SK-N-SH (cell line): Measurements from ENCODE around the gene PDE4B. TPM values are rescaled to one million over a fixed set of nuclear protein-coding genes. Genes with fewer than 3 reads are reported as not detected.
"Not testable (repeated sequence)": the region's sequence is repeated elsewhere in the genome, so short reads cannot be mapped to it uniquely, and the experiment has no call there.

Source experiments
- CTCF ChIA-PET: fragments of 300-600, 350-600 bp; formaldehyde crosslinking; extraction: SDS; loops from one replicate; lab custom pipeline; 2021; lab: Yijun Ruan, JAX
- POLR2A ChIA-PET: fragments of 350-600 bp; sonication (Branson Sonifier 250); formaldehyde crosslinking; extraction: SDS; loops from one replicate; lab custom pipeline; 2020; ENCODE audit warnings: antibody characterized with exemption, inconsistent platforms; lab: Yijun Ruan, JAX
- DNase-seq: peaks from one replicate; pipeline ENCODE4 v3.0.0; 2012
- H2AFZ ChIP-seq: fragments of 200-600 bp; sonication (generic); 2 replicates; pipeline ENCODE4 v1.8.1; 2016; ENCODE audit warnings: antibody characterized with exemption, mild to moderate bottlenecking, low read depth
- H3F3A ChIP-seq: fragments of 200-600 bp; sonication (generic); replicated peaks from 2 replicates; pipeline ENCODE3; 2016; ENCODE audit warnings: antibody characterized with exemption, mild to moderate bottlenecking; ENCODE audit not compliant: insufficient read depth
- H3K27ac ChIP-seq, 2 experiments: fragments of 200-500 bp in 1 of 2; fragments of 200-600 bp in 1 of 2; sonication (Bioruptor generic) in 1 of 2; sonication (generic), shearing (Covaris generic) in 1 of 2; 2 replicates each; pipeline versions ENCODE4 v1.5.1 to v1.6.1; 2014 to 2016; ENCODE audit warnings: low read depth in 2 of 2, inconsistent platforms in 1 of 2, low read length in 1 of 2, mild to moderate bottlenecking in 1 of 2, mixed read lengths in 1 of 2
- H3K27me3 ChIP-seq: fragments of 200-600 bp; sonication (generic), shearing (Covaris generic); 2 replicates; pipeline ENCODE4 v1.6.1; 2016; ENCODE audit warnings: mixed run types; ENCODE audit not compliant: insufficient read depth
- H3K36me3 ChIP-seq, 2 experiments: fragments of 200-500 bp in 1 of 2; fragments of 200-600 bp in 1 of 2; sonication (Bioruptor generic) in 1 of 2; sonication (generic) in 1 of 2; replicated peaks in 1 of 2; 2 replicates each; pipeline versions ENCODE3 to v1.5.1; 2014 to 2016; ENCODE audit warnings: low read length in 1 of 2, mild to moderate bottlenecking in 1 of 2; ENCODE audit not compliant: insufficient read depth in 2 of 2, control insufficient read depth in 1 of 2
- H3K4me1 ChIP-seq, 2 experiments: fragments of 200-500 bp in 1 of 2; fragments of 200-600 bp in 1 of 2; sonication (Bioruptor generic) in 1 of 2; sonication (generic), shearing (Covaris generic) in 1 of 2; 2 replicates each; pipeline versions ENCODE4 v1.5.1 to v1.6.1; 2014 to 2016; ENCODE audit warnings: low read depth in 1 of 2, low read length in 1 of 2, mixed run types in 1 of 2; ENCODE audit not compliant: insufficient read depth in 2 of 2, control insufficient read depth in 1 of 2
- H3K4me2 ChIP-seq: fragments of 200-600 bp; sonication (generic), shearing (Covaris generic); 2 replicates; pipeline ENCODE4 v1.6.1; 2017; ENCODE audit warnings: mixed run types
- H3K4me3 ChIP-seq, 2 experiments: fragments of 200-500 bp in 1 of 2; fragments of 200-600 bp in 1 of 2; sonication (Bioruptor generic) in 1 of 2; sonication (generic), shearing (Covaris generic) in 1 of 2; 2 replicates each; pipeline versions ENCODE4 v1.5.1 to v1.8.1; 2014 to 2016; ENCODE audit warnings: low read depth in 2 of 2, inconsistent platforms in 1 of 2, low read length in 1 of 2, mild to moderate bottlenecking in 1 of 2, mixed read lengths in 1 of 2, moderate library complexity in 1 of 2
- H3K79me2 ChIP-seq: fragments of 200-600 bp; sonication (generic); 2 replicates; pipeline ENCODE4 v1.8.1; 2017; ENCODE audit warnings: mild to moderate bottlenecking; ENCODE audit not compliant: insufficient read depth
- H3K9ac ChIP-seq: fragments of 200-600 bp; sonication (generic); 2 replicates; pipeline ENCODE4 v1.6.1; 2017; ENCODE audit warnings: mixed run types
- H3K9me2 ChIP-seq: fragments of 200-600 bp; sonication (generic); 2 replicates; pipeline ENCODE4 v1.6.1; 2017; ENCODE audit warnings: mixed run types
- H3K9me3 ChIP-seq: fragments of 200-600 bp; sonication (generic); 2 replicates; pipeline ENCODE4 v1.6.1; 2017; ENCODE audit warnings: mixed run types, mild to moderate bottlenecking, moderate library complexity
- H4K20me1 ChIP-seq: fragments of 200-600 bp; sonication (generic); 2 replicates; pipeline ENCODE4 v1.6.1; 2017; ENCODE audit warnings: mild to moderate bottlenecking, mixed run types; ENCODE audit not compliant: insufficient read depth
- CHD2 ChIP-seq: fragments of 150-350 bp; IDR thresholded peaks from 2 replicates; pipeline ENCODE4 v1.6.1; 2018; ENCODE audit warnings: low read length; ENCODE audit not compliant: partially characterized antibody
- CTCF ChIP-seq: fragments of 200-600 bp; sonication (generic); IDR thresholded peaks from 2 replicates; pipeline ENCODE4 v1.6.1; 2017; ENCODE audit warnings: antibody characterized with exemption, mild to moderate bottlenecking, moderate library complexity
- EZH2phosphoT487 ChIP-seq: fragments of 200-600 bp; sonication (generic); IDR thresholded peaks from 2 replicates; pipeline ENCODE4 v1.6.1; 2017; ENCODE audit warnings: low read depth, mixed run types, mild to moderate bottlenecking, antibody characterized with exemption, moderate library complexity, borderline replicate concordance
- FOSL2 ChIP-seq: IDR thresholded peaks from 2 replicates; pipeline ENCODE4 v1.4.0; 2012; ENCODE audit warnings: low read depth, mild to moderate bottlenecking, moderate library complexity, borderline replicate concordance
- FOXJ3 ChIP-seq: sonication (generic); formaldehyde crosslinking; IDR thresholded peaks from 2 replicates; pipeline ENCODE4 v1.5.1; 2020; ENCODE audit warnings: mild to moderate bottlenecking, missing genetic modification reagents
- GATA2 ChIP-seq: sonication (generic); formaldehyde crosslinking; IDR thresholded peaks from 2 replicates; pipeline ENCODE4 v1.5.0; 2020; ENCODE audit warnings: mild to moderate bottlenecking, missing genetic modification reagents
- NFIC ChIP-seq: IDR thresholded peaks from 2 replicates; pipeline ENCODE4 v1.4.0; 2012; ENCODE audit warnings: borderline replicate concordance
- RFX5 ChIP-seq: IDR thresholded peaks from 2 replicates; pipeline ENCODE4 v1.6.1; 2012; ENCODE audit warnings: mild to moderate bottlenecking, improper control_type of control experiment, low read length
- SMC3 ChIP-seq: IDR thresholded peaks from 2 replicates; pipeline ENCODE4 v1.6.1; 2012; ENCODE audit warnings: low read depth, low read length, improper control_type of control experiment
- TEAD4 ChIP-seq: IDR thresholded peaks from 2 replicates; pipeline ENCODE4 v1.4.0; 2012; ENCODE audit warnings: mild to moderate bottlenecking, borderline replicate concordance; ENCODE audit not compliant: insufficient read depth
- WGBS: methylation state at CpG from one replicate; pipeline ENCODE4 v1.1.6; 2017; ENCODE audit warnings: low lambda C conversion rate; 5-methylcytosine and 5-hydroxymethylcytosine counted together
- polyA plus RNA-seq, 3 experiments: library from polyadenylated mRNA; depleted of rRNA; stranded (reverse); fragments of >200 nt; gene quantifications; 2 replicates each; pipeline ENCODE4 v1.2.3, GENCODE V29; 2012

Gene PDE4B
- polyA plus RNA-seq, 1 of the 3 experiments (the other 2 are of a cell fraction): 1.9 TPM

- TF ChIP-seq CTCF: no peak
- no peak for TF ChIP-seq SMC3
- TF ChIP-seq FOSL2: no peak
- TF ChIP-seq TEAD4: no peak
- no peak for TF ChIP-seq CHD2
- no peak for TF ChIP-seq FOXJ3
- TF ChIP-seq NFIC: no peak
- no peak for TF ChIP-seq RFX5
These were observed 265.9 kb downstream of the PDE4B start (continued) for GRCh38 chr1:66058558-66058957.

- H3K36me3 ChIP-seq, H3K79me2 ChIP-seq, POLR2A ChIA-PET, H2AFZ ChIP-seq, H3K9me3 ChIP-seq, H3F3A ChIP-seq, H3K4me2 ChIP-seq, DNase-seq, H3K27ac ChIP-seq, H3K9me2 ChIP-seq, H3K9ac ChIP-seq, H3K27me3 ChIP-seq, H3K4me3 ChIP-seq, H4K20me1 ChIP-seq, CTCF ChIA-PET, H3K4me1 ChIP-seq: not testable (repeated sequence)
- 85% methylated on average over 3 of the region's 4 CpGs for WGBS
These were observed 274.5 kb downstream of the PDE4B start for GRCh38 chr1:66067219-66067618.

GRCh38 chr1:66069976-66070876 lies 277.5 kb downstream of the PDE4B start:
- H3K27ac ChIP-seq: no peak overlapping the region

More at GRCh38 chr1:66069976-66070876, 277.5 kb downstream of the PDE4B start:
- H3K4me1 ChIP-seq: no peaks in the 10 kb centered on the region; a peak in 2 of 4 replicates
- TF ChIP-seq GATA2 (CRISPR knock-in tag) (peak; percentile 16; the same call in 1 of the 2 replicates), EZH2phosphoT487 (no peak)
- TF ChIP-seq, all 33 proteins: peak for 1
- no peak overlapping the region for H3K9ac ChIP-seq
- H3K79me2 ChIP-seq: no peaks in the 10 kb centered on the region
- no peaks in the 10 kb centered on the region for H3K9me2 ChIP-seq
- no peak overlapping the region for H3K4me3 ChIP-seq
- POLR2A ChIA-PET: no interaction called here
- H3K27me3 ChIP-seq: no peaks in the 10 kb centered on the region
- CTCF ChIA-PET: interaction anchor here (1.0 kb wide), 1 partner anchor 11 kb away, joined by 3 read pairs; no protein-coding TSS in a partner anchor
- no peaks in the 10 kb centered on the region for H4K20me1 ChIP-seq
- no peaks in the 10 kb centered on the region for H3K9me3 ChIP-seq
- no peak overlapping the region for H2AFZ ChIP-seq
- WGBS: 51% methylated on average over 4 of the region's 4 CpGs
- no peak for DNase-seq
- H3K4me2 ChIP-seq: no peak overlapping the region
- H3F3A ChIP-seq: no peaks in the 10 kb centered on the region
- H3K36me3 ChIP-seq: no peaks in the 10 kb centered on the region
